Endodermal cell (in vitro differentiated cells): ENCODE measurements around the gene TPH2. TPM values are rescaled to one million over a fixed set of nuclear protein-coding genes. Genes with fewer than 3 reads are reported as not detected.

Source experiments
- DNase-seq: peaks from one replicate; pipeline ENCODE4 v3.0.0-alpha.2; 2017
- H3K27ac ChIP-seq: 2 replicates; pipeline ENCODE4 v1.5.1; 2013; ENCODE audit warnings: mild to moderate bottlenecking, low read depth, low read length, moderate library complexity
- H3K27me3 ChIP-seq: 2 replicates; pipeline ENCODE4 v1.6.1; 2013; ENCODE audit warnings: mild to moderate bottlenecking, low read length, moderate library complexity; ENCODE audit not compliant: insufficient read depth, control insufficient read depth, poor library complexity, severe bottlenecking
- H3K36me3 ChIP-seq: 2 replicates; pipeline ENCODE4 v1.7.0; 2013; ENCODE audit warnings: mild to moderate bottlenecking, low read length, moderate library complexity; ENCODE audit not compliant: control insufficient read depth, insufficient read depth
- H3K4me1 ChIP-seq: one replicate; pipeline ENCODE4 v1.7.0; 2013; ENCODE audit warnings: low read length; ENCODE audit not compliant: control insufficient read depth, insufficient read depth
- H3K4me3 ChIP-seq: 2 replicates; pipeline ENCODE4 v1.5.1; 2013; ENCODE audit warnings: mild to moderate bottlenecking, low read length, moderate library complexity
- H3K9ac ChIP-seq: 2 replicates; pipeline ENCODE4 v1.6.1; 2013; ENCODE audit warnings: mild to moderate bottlenecking, low read length, moderate library complexity; ENCODE audit not compliant: poor library complexity, severe bottlenecking; ENCODE audit errors: extremely low read depth
- H3K9me3 ChIP-seq: 2 replicates; pipeline ENCODE4 v1.6.1; 2013; ENCODE audit warnings: mild to moderate bottlenecking, low read length, moderate library complexity; ENCODE audit not compliant: control insufficient read depth
- H3K27ac Mint-ChIP-seq: 2 replicates; pipeline ENCODE4 v1.8.0; 2020; ENCODE audit warnings: mixed read lengths
- H3K27me3 Mint-ChIP-seq: 2 replicates; pipeline ENCODE4 v1.8.0; 2021; ENCODE audit warnings: mild to moderate bottlenecking, mixed read lengths; ENCODE audit not compliant: insufficient read depth
- H3K36me3 Mint-ChIP-seq: 2 replicates; pipeline ENCODE4 v1.8.0; 2020; ENCODE audit warnings: low read depth, mixed read lengths
- H3K4me1 Mint-ChIP-seq: 2 replicates; pipeline ENCODE4 v1.8.0; 2020; ENCODE audit warnings: mixed read lengths
- H3K4me3 Mint-ChIP-seq: 2 replicates; pipeline ENCODE4 v1.8.0; 2020; ENCODE audit warnings: mild to moderate bottlenecking, moderate library complexity, mixed read lengths
- H3K9me3 Mint-ChIP-seq: 2 replicates; pipeline ENCODE4 v1.8.0; 2020; ENCODE audit warnings: mild to moderate bottlenecking, mixed read lengths
- WGBS, 2 experiments: methylation state at CpG; one replicate each; pipeline versions ENCODE4 v1.1.5 to v1.1.7; 2013; ENCODE audit warnings: missing lambda C conversion rate in 2 of 2, mixed read lengths in 1 of 2; ENCODE audit not compliant: insufficient coverage in 1 of 2, insufficient read length in 1 of 2; 5-methylcytosine and 5-hydroxymethylcytosine counted together
- total RNA-seq, 2 donors: library from RNA; stranded (reverse); fragmentation: NEBNext Ultra II Directional in 1 of 2; extraction: Animal tissue kit (Norgen Biotek cat#: 25700) in 1 of 2; gene quantifications; 2 replicates in 1 of 2; 3 replicates in 1 of 2; pipeline ENCODE4 v1.2.1, GENCODE V29; 2021
- TF ChIP-seq, protein P1 (sequence below): fragments of 200-600 bp; sonication (generic); conservative IDR thresholded peaks from 2 replicates; pipeline ENCODE4 v1.5.0; 2021; ENCODE audit warnings: antibody characterized with exemption, mild to moderate bottlenecking

The TPH2 gene
- total RNA-seq, 2 donors from 2014 or later = 0.11 TPM; not detected in 1

DNA sequence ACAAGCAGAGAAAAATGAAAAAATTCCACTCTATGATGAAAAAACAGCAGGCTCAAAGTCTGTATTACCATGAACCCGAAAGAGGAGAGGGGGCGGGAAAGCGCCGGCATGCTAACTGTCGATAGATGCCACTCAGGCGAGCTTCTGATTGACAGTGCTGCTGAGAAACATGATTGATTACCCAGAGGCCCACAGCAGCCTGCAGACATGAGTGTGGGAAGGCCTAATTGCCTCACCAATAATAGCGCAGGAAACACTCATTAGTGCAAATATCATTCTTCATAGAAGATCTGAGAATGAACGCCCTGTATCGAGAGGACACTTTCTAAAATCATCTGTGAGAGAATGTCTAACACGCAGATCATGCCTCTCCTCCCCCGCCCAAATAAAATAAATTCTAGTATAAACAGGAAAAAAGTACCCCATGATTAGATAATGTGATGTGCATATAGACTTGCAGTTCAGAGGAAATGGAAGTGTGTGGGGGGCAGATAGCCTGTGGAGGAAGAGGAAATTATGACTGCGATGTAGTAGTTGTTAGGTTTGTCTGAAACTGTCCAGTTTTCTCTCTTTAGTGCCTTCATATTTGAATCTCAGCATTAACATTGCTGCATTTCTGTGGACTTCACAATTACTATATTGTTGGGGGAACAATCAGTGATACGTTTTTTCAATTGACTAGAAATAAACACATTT is 15.6 kb downstream of the TPH2 start:
- H3K9me3 ChIP-seq = no peaks in the 10 kb centered on the region
- TF ChIP-seq, protein P1, sequence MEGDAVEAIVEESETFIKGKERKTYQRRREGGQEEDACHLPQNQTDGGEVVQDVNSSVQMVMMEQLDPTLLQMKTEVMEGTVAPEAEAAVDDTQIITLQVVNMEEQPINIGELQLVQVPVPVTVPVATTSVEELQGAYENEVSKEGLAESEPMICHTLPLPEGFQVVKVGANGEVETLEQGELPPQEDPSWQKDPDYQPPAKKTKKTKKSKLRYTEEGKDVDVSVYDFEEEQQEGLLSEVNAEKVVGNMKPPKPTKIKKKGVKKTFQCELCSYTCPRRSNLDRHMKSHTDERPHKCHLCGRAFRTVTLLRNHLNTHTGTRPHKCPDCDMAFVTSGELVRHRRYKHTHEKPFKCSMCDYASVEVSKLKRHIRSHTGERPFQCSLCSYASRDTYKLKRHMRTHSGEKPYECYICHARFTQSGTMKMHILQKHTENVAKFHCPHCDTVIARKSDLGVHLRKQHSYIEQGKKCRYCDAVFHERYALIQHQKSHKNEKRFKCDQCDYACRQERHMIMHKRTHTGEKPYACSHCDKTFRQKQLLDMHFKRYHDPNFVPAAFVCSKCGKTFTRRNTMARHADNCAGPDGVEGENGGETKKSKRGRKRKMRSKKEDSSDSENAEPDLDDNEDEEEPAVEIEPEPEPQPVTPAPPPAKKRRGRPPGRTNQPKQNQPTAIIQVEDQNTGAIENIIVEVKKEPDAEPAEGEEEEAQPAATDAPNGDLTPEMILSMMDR = no peak
- Mint-ChIP-seq H3K27ac (no peak overlapping the region), H3K36me3 (no peaks in the 10 kb centered on the region), H3K9me3 (no peaks in the 10 kb centered on the region), H3K27me3 (peaks cover 9% of the 10 kb centered on the region), H3K4me1 (peaks cover 53% of the 10 kb centered on the region), H3K4me3 (no peak overlapping the region)
- peaks cover 4% of the 10 kb centered on the region for H3K4me1 ChIP-seq
- H3K27me3 ChIP-seq = no peaks in the 10 kb centered on the region
- H3K36me3 ChIP-seq = no peaks in the 10 kb centered on the region
- 79 to 86% methylated on average over 3 to 12 of the region's 13 CpGs for WGBS, 2 experiments
- H3K9ac ChIP-seq = no peak overlapping the region
- DNase-seq = no peak
- H3K27ac ChIP-seq = no peak overlapping the region
- no peak overlapping the region for H3K4me3 ChIP-seq

DNA sequence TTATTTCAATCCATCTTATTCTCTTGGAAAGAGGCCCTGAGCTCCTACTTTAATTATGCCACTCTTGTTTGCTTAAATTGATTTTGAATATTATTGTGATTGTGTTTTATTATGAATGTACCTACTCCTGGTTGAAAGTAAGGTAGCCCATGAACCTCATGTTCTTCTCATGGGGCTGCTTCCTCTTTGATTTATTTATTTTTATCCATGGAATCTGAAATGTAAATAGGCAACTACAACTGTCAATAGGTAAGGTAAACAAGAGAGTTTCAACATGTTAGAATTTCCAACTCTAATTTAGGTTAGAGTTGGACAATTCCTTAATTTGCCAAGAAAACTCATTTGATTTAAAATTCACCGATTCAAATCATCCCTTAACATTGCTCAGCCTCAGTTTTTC is 16.2 kb downstream of the TPH2 start:
- Mint-ChIP-seq H3K36me3 (no peaks in the 10 kb centered on the region), H3K9me3 (no peaks in the 10 kb centered on the region), H3K4me3 (no peak overlapping the region), H3K27me3 (peaks cover 9% of the 10 kb centered on the region), H3K4me1 (peaks cover 53% of the 10 kb centered on the region), H3K27ac (no peak overlapping the region)
- no peak overlapping the region for H3K4me3 ChIP-seq
- no peaks in the 10 kb centered on the region for H3K27me3 ChIP-seq
- TF ChIP-seq, protein P1 = no peak
- no peak overlapping the region for H3K9ac ChIP-seq
- no peak overlapping the region for H3K27ac ChIP-seq
- WGBS, 2 experiments = 100% methylated on average over 1 of the region's 1 CpG; no CpG with 5 or more reads in 1 of the 2 experiments
- H3K36me3 ChIP-seq = no peaks in the 10 kb centered on the region
- DNase-seq = no peak
- peaks cover under 1% of the 10 kb centered on the region for H3K4me1 ChIP-seq
- H3K9me3 ChIP-seq = no peaks in the 10 kb centered on the region

DNA sequence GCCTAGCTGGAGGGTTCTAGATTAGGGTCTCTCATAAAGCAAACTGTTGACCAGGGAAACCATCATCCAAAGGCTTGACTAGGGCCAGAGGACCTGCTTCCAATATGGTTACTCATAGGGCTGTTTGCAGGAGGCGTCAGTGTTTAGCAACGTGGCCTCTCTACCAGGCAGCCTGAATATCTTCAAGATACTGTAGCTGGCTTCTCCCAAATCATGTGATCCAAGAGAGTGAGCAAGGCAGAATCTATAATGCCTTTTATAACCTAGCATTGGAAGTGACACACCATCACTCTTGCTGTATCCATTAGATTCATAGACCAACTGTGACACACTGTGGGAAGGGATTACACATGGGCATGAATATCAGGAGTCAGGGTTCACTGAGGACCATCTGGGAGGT is 17.3 kb downstream of the TPH2 start:
- Histone ChIP-seq H3K9me3 (no peaks in the 10 kb centered on the region), H3K4me3 (no peak overlapping the region), H3K4me1 (peaks cover 5% of the 10 kb centered on the region), H3K27me3 (no peaks in the 10 kb centered on the region), H3K36me3 (no peaks in the 10 kb centered on the region), H3K9ac (no peak overlapping the region), H3K27ac (no peak overlapping the region)
- Mint-ChIP-seq H3K36me3 (no peaks in the 10 kb centered on the region), H3K27ac (no peak overlapping the region), H3K27me3 (peaks cover 7% of the 10 kb centered on the region), H3K4me1 (peaks cover 54% of the 10 kb centered on the region), H3K9me3 (no peaks in the 10 kb centered on the region), H3K4me3 (no peak overlapping the region)
- TF ChIP-seq, protein P1 = no peak
- 80 to 90% methylated on average over 2 of the region's 2 CpGs for WGBS, 2 experiments
- no peak for DNase-seq
